Liver (tissue), 9 donors: Measurements from ENCODE around the gene TSPEAR. TPM values are rescaled to one million over a fixed set of nuclear protein-coding genes. Genes with fewer than 3 reads are reported as not detected.

Source experiments
- DNase-seq: peaks from one replicate; pipeline ENCODE4 v3.0.0-alpha.2; 2017; ENCODE audit warnings: low spot score
- H3K27ac ChIP-seq, 2 donors: one replicate each; pipeline ENCODE4 v1.7.0; 2013; ENCODE audit warnings: inconsistent platforms in 2 of 2, low read length in 2 of 2, control low read depth in 1 of 2, low read depth in 1 of 2, mild to moderate bottlenecking in 1 of 2
- H3K27me3 ChIP-seq, 4 donors: one replicate each; pipeline versions ENCODE4 v1.6.1 to v1.7.0; 2013; ENCODE audit warnings: low read length in 3 of 4, inconsistent platforms in 1 of 4, mild to moderate bottlenecking in 1 of 4, moderate library complexity in 1 of 4; ENCODE audit not compliant: control insufficient read depth in 4 of 4, insufficient read depth in 4 of 4
- H3K36me3 ChIP-seq, 4 donors: one replicate each; pipeline versions ENCODE4 v1.6.1 to v1.7.0; 2013; ENCODE audit warnings: low read length in 3 of 4, mild to moderate bottlenecking in 3 of 4, low read depth in 1 of 4, moderate library complexity in 1 of 4; ENCODE audit not compliant: control insufficient read depth in 4 of 4, insufficient read depth in 3 of 4
- H3K4me1 ChIP-seq, 4 donors: one replicate each; pipeline versions ENCODE4 v1.6.1 to v1.7.0; 2013; ENCODE audit warnings: low read length in 3 of 4, mild to moderate bottlenecking in 3 of 4, moderate library complexity in 1 of 4; ENCODE audit not compliant: control insufficient read depth in 4 of 4, insufficient read depth in 4 of 4
- H3K4me3 ChIP-seq, 3 donors: one replicate each; pipeline versions ENCODE4 v1.6.1 to v1.7.0; 2013; ENCODE audit warnings: low read length in 3 of 3, control low read depth in 1 of 3, low read depth in 1 of 3, mild to moderate bottlenecking in 1 of 3
- H3K9ac ChIP-seq, 2 donors: one replicate each; pipeline ENCODE4 v1.7.0; 2013; ENCODE audit warnings: low read length in 2 of 2, mild to moderate bottlenecking in 2 of 2, moderate library complexity in 2 of 2, control low read depth in 1 of 2, low read depth in 1 of 2
- H3K9me3 ChIP-seq, 4 donors: one replicate each; pipeline versions ENCODE4 v1.6.1 to v1.7.0; 2013; ENCODE audit warnings: low read length in 3 of 4; ENCODE audit not compliant: control insufficient read depth in 4 of 4
- EGR1 ChIP-seq, 2 donors: IDR thresholded peaks; 2 replicates each; pipeline ENCODE4 v1.6.1; 2016 to 2018; ENCODE audit warnings: antibody characterized with exemption in 2 of 2, low read depth in 2 of 2
- FOXA1 ChIP-seq: IDR thresholded peaks from 2 replicates; pipeline ENCODE4 v1.6.1; 2016; ENCODE audit warnings: antibody characterized with exemption
- FOXA2 ChIP-seq: IDR thresholded peaks from 2 replicates; pipeline ENCODE4 v1.6.1; 2016; ENCODE audit warnings: antibody characterized with exemption
- GABPA ChIP-seq, 2 donors: IDR thresholded peaks in 1 of 2; conservative IDR thresholded peaks in 1 of 2; 2 replicates each; pipeline ENCODE4 v1.6.1; 2016; ENCODE audit warnings: antibody characterized with exemption in 2 of 2, mild to moderate bottlenecking in 1 of 2, moderate library complexity in 1 of 2
- HNF4A ChIP-seq, 2 donors: conservative IDR thresholded peaks; 2 replicates each; pipeline ENCODE4 v1.6.1; 2016; ENCODE audit warnings: antibody characterized with exemption in 2 of 2, mild to moderate bottlenecking in 2 of 2
- HNF4G ChIP-seq: IDR thresholded peaks from 2 replicates; pipeline ENCODE4 v1.6.1; 2016; ENCODE audit warnings: antibody characterized with exemption
- JUND ChIP-seq, 2 donors: IDR thresholded peaks; 2 replicates each; pipeline ENCODE4 v1.6.1; 2016; ENCODE audit warnings: antibody characterized with exemption in 2 of 2
- MAX ChIP-seq: IDR thresholded peaks from 2 replicates; pipeline ENCODE4 v1.6.1; 2016; ENCODE audit warnings: antibody characterized with exemption
- NR2F2 ChIP-seq: IDR thresholded peaks from 2 replicates; pipeline ENCODE4 v1.6.1; 2016; ENCODE audit warnings: antibody characterized with exemption
- RAD21 ChIP-seq, 2 donors: IDR thresholded peaks; 2 replicates each; pipeline ENCODE4 v1.6.1; 2016; ENCODE audit warnings: antibody characterized with exemption in 2 of 2, mild to moderate bottlenecking in 2 of 2
- REST ChIP-seq: IDR thresholded peaks from 2 replicates; pipeline ENCODE4 v1.6.1; 2016; ENCODE audit warnings: antibody characterized with exemption, mild to moderate bottlenecking
- RXRA ChIP-seq, 2 donors: IDR thresholded peaks; 2 replicates each; pipeline ENCODE4 v1.6.1; 2017 to 2018; ENCODE audit warnings: antibody characterized with exemption in 2 of 2, mild to moderate bottlenecking in 1 of 2
- SP1 ChIP-seq: IDR thresholded peaks from 2 replicates; pipeline ENCODE4 v1.6.1; 2018; ENCODE audit warnings: antibody characterized with exemption, mild to moderate bottlenecking
- TAF1 ChIP-seq: conservative IDR thresholded peaks from 2 replicates; pipeline ENCODE4 v1.6.1; 2016; ENCODE audit warnings: antibody characterized with exemption, mild to moderate bottlenecking
- YY1 ChIP-seq: IDR thresholded peaks from 2 replicates; pipeline ENCODE4 v1.6.1; 2016; ENCODE audit warnings: antibody characterized with exemption, mild to moderate bottlenecking
- ZBTB33 ChIP-seq: IDR thresholded peaks from 2 replicates; pipeline ENCODE4 v1.6.1; 2016; ENCODE audit warnings: antibody characterized with exemption
- WGBS: extraction: QIAGEN DNeasy Blood & Tissue Kit; methylation state at CpG from one replicate; pipeline ENCODE4 v1.1.7; 2013; 5-methylcytosine and 5-hydroxymethylcytosine counted together
- polyA plus RNA-seq, 2 donors: library from polyadenylated mRNA; stranded (reverse) in 1 of 2; unstranded in 1 of 2; fragments of 200-250 nt in 1 of 2; fragments of >200 nt in 1 of 2; fragmentation: Nextera tagmentation in 1 of 2; extraction: Ambion mirVana in 1 of 2; gene quantifications; one replicate each; pipeline versions ENCODE4 v1.2.1 to v1.2.3, GENCODE V29; 2013 to 2015
- total RNA-seq, 2 donors: library from RNA; depleted of rRNA; stranded (reverse); fragments of >200 nt; gene quantifications; one replicate each; pipeline ENCODE4 v1.2.3, GENCODE V29; 2014
- TF ChIP-seq, protein P1 (sequence below): IDR thresholded peaks from 2 replicates; pipeline ENCODE4 v1.6.1; 2016; ENCODE audit warnings: antibody characterized with exemption
- TF ChIP-seq, protein P2 (sequence below): fragments of 150-350 bp; IDR thresholded peaks from 2 replicates; pipeline ENCODE4 v1.5.1; 2017; ENCODE audit warnings: improper control_type of control experiment, low read depth, low read length; ENCODE audit not compliant: missing input control
- donor health status: healthy.
- donor health status: healthy.
- donor health status: healthy.
- donor health status: healthy.
- donor health status: healthy.

The TSPEAR gene
- total and polyA plus RNA-seq, 4 donors = under 0.01 to 0.14 (median 0.01) TPM; not detected in 1

DNA sequence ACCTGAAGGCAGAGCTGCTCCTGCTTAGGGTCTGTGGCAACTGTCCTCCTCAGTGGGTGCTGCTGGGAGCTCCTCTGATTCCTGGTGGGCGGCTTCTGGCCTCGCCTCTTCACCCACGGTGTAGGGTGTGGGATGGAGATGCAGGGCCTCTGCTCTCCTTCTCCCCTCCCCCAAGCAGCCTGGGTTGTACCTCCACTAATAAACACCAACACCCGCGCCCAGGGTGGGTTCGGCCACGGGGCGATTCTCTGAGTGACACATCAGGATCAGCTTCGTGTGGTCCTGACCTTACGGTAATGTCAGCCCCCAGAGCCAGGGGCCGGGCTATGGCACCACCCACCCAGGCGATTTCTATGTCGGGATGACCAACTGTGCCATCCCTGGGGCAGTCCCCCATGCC, 195.0 kb downstream of the TSPEAR start:
- no peaks in the 10 kb centered on the region for H3K27me3 ChIP-seq
- no peak for TF ChIP-seq HNF4A (conservative IDR thresholded peaks at IDR 0.05)
- TF ChIP-seq FOXA1 = no peak
- no peak for TF ChIP-seq RXRA (IDR thresholded peaks at IDR 0.05)
- TF ChIP-seq YY1 = no peak
- peaks cover 0 to 11% (median 4%) of the 10 kb centered on the region in 4 donors for H3K4me1 ChIP-seq
- H3K36me3 ChIP-seq = no peaks in the 10 kb centered on the region
- no peaks in the 10 kb centered on the region for H3K9me3 ChIP-seq
- H3K4me3 ChIP-seq = no peak overlapping the region
- H3K9ac ChIP-seq = no peak overlapping the region
- H3K27ac ChIP-seq = no peak overlapping the region
- WGBS = 92% methylated on average over 13 of the region's 13 CpGs
- no peak for DNase-seq

- Histone ChIP-seq H3K9ac (no peak overlapping the region), H3K36me3 (no peaks in the 10 kb centered on the region), H3K9me3 (no peaks in the 10 kb centered on the region), H3K4me1 (peaks cover 0 to 17% (median 7%) of the 10 kb centered on the region in 4 donors), H3K4me3 (no peak overlapping the region), H3K27ac (no peak overlapping the region), H3K27me3 (no peaks in the 10 kb centered on the region)
- DNase-seq = no peak
- 91% methylated on average over 32 of the region's 32 CpGs for WGBS
- TF ChIP-seq MAX = no peak
- no peak for TF ChIP-seq EGR1 (IDR thresholded peaks at IDR 0.05; ENCODE audit: low read depth in 2 of 2)
- no peak for TF ChIP-seq FOXA2
- TF ChIP-seq HNF4A (conservative IDR thresholded peaks at IDR 0.05) = no peak
- TF ChIP-seq TAF1 = no peak
- TF ChIP-seq GABPA (IDR thresholded peaks at IDR 0.05 in 1 of 2, conservative IDR thresholded peaks at IDR 0.05 in 1 of 2) = no peak
- TF ChIP-seq, protein P1, sequence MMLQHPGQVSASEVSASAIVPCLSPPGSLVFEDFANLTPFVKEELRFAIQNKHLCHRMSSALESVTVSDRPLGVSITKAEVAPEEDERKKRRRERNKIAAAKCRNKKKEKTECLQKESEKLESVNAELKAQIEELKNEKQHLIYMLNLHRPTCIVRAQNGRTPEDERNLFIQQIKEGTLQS = no peak
- TF ChIP-seq RXRA (IDR thresholded peaks at IDR 0.05) = no peak
- TF ChIP-seq, protein P2, sequence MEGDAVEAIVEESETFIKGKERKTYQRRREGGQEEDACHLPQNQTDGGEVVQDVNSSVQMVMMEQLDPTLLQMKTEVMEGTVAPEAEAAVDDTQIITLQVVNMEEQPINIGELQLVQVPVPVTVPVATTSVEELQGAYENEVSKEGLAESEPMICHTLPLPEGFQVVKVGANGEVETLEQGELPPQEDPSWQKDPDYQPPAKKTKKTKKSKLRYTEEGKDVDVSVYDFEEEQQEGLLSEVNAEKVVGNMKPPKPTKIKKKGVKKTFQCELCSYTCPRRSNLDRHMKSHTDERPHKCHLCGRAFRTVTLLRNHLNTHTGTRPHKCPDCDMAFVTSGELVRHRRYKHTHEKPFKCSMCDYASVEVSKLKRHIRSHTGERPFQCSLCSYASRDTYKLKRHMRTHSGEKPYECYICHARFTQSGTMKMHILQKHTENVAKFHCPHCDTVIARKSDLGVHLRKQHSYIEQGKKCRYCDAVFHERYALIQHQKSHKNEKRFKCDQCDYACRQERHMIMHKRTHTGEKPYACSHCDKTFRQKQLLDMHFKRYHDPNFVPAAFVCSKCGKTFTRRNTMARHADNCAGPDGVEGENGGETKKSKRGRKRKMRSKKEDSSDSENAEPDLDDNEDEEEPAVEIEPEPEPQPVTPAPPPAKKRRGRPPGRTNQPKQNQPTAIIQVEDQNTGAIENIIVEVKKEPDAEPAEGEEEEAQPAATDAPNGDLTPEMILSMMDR = no peak
- no peak for TF ChIP-seq RAD21 (IDR thresholded peaks at IDR 0.05)
- TF ChIP-seq NR2F2 = no peak
- TF ChIP-seq HNF4G = no peak
- TF ChIP-seq ZBTB33 = no peak
- TF ChIP-seq REST = no peak
- TF ChIP-seq SP1 = no peak
- no peak for TF ChIP-seq FOXA1
- TF ChIP-seq JUND (IDR thresholded peaks at IDR 0.05) = no peak
These were observed 195.8 kb downstream of the TSPEAR start for GRCh38 chr21:44515359-44516165.
